ENCODE data around the gene SDCCAG8. TPM values are rescaled to one million over a fixed set of nuclear protein-coding genes. Genes with fewer than 3 reads are reported as not detected.

The SDCCAG8 gene
- total RNA-seq, 2 donors from 2014 or later: 25.7 to 36.9 TPM

DNA sequence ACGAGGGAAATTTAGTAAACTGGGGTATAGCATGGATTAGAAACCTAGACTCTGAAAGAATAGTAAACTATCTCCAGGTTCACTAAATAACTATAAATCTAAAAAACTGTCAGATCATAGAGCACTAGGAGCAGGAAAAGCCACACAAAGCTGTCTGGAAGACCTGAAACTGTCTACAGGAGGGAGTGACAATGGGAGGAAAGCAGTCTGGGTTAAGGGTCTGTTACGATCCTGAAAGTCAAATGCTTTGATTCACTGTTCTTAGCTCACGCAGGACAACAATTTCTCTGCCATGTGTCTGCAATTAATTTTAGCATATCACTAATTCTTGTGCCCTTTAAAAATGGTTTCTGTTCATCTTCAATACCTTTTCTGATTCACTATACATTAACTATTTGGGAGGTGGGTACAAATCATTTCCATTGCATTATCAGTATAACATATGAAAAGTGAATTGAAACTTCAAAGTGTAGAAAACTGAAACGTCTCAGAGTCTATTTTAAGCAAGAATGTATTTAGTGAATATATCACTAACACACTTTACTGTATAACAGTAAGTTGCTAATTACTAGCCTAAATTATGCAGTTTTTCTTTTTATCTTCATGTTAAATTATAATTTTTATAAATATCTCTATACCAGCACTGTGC, 19.1 kb upstream of the SDCCAG8 start:
- no peak overlapping the region for H3K4me3 Mint-ChIP-seq
- no peaks in the 10 kb centered on the region for H3K4me1 Mint-ChIP-seq
- DNase-seq (no peak), ATAC-seq (no peak)
- H3K36me3 Mint-ChIP-seq (ENCODE audit: low read depth): peaks cover 3% of the 10 kb centered on the region
- no peak overlapping the region for H3K27ac Mint-ChIP-seq
- no peaks in the 10 kb centered on the region for H3K27me3 Mint-ChIP-seq
- peaks cover 4% of the 10 kb centered on the region for H3K9me3 ChIP-seq (ENCODE audit: control insufficient read depth, low read length, poor library complexity, severe bottlenecking)

DNA sequence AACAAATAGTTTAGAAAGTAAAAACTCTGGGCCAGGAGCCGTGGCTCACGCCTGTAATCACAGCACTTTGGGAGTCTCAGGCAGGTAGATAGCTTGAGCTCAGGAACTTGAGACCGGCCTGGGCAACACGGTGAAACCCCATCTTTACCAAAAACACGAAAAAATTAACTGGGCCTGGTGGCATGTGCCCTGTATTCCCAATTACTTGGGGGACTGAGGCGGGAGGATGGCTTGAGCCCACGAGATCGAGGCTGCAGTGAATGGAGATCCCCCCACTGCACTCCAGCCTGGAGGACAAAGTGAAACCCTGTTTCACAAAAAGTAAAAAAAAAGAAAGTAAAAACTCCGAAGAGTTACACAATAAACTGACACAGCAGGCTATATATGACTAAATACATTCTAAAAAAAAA, 11.4 kb upstream of the SDCCAG8 start:
- DNase-seq (no peak), ATAC-seq (no peak)
- Mint-ChIP-seq H3K4me3 (no peak overlapping the region), H3K27ac (no peak overlapping the region), H3K27me3 (no peaks in the 10 kb centered on the region), H3K4me1 (peaks cover 8% of the 10 kb centered on the region), H3K36me3 (ENCODE audit: low read depth) (peaks cover 2% of the 10 kb centered on the region)
- no peaks in the 10 kb centered on the region for H3K9me3 ChIP-seq (ENCODE audit: control insufficient read depth, low read length, poor library complexity, severe bottlenecking)

DNA sequence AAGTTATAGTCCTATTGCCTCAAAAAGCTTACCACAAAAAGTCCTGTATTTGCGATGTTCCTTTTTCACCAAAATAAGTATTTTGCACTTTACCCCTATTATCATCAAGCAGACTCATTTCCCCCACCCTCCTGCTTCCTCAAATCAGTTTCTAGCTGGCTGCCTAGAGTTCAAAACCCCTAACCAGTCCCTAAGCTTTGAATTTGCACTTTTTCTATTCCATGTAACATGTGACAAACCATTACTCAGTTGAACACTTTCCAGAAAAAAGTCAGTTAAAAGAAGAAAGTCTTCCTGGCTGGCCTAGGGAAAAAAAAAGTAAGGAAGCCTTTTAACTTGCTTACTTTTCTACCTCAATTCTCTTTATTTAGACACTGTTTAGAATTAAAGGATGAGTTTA, 8.9 kb upstream of the SDCCAG8 start:
- no peaks in the 10 kb centered on the region for H3K9me3 ChIP-seq (ENCODE audit: control insufficient read depth, low read length, poor library complexity, severe bottlenecking)
- ATAC-seq (no peak), DNase-seq (no peak)
- no peak overlapping the region for H3K27ac Mint-ChIP-seq
- H3K36me3 Mint-ChIP-seq (ENCODE audit: low read depth): no peaks in the 10 kb centered on the region
- H3K27me3 Mint-ChIP-seq: no peaks in the 10 kb centered on the region
- peaks cover 8% of the 10 kb centered on the region for H3K4me1 Mint-ChIP-seq
- no peak overlapping the region for H3K4me3 Mint-ChIP-seq

DNA sequence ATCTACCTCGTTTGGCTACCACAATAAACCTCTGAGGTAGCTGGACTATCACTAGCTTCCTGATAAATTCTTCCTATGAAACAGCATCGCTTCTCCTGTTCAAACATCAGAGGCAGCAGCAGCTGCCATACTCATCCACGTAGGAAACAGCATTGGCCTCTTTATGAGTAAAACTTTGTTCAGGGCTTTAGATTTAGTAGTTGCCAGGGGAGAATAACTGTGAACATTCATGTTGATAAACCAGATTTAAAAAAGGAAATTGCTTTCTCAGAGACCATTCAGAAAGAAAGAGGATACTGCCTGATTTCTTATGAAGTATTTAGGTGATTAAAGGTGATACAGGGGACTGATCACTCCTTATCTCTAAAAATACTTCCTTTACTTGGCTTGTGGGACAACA, 7.9 kb upstream of the SDCCAG8 start:
- Mint-ChIP-seq H3K27me3 (no peaks in the 10 kb centered on the region), H3K4me3 (no peak overlapping the region), H3K4me1 (peaks cover 8% of the 10 kb centered on the region), H3K27ac (no peak overlapping the region), H3K36me3 (ENCODE audit: low read depth) (no peaks in the 10 kb centered on the region)
- no peaks in the 10 kb centered on the region for H3K9me3 ChIP-seq (ENCODE audit: control insufficient read depth, low read length, poor library complexity, severe bottlenecking)
- DNase-seq: no peak
- ATAC-seq: no peak

DNA sequence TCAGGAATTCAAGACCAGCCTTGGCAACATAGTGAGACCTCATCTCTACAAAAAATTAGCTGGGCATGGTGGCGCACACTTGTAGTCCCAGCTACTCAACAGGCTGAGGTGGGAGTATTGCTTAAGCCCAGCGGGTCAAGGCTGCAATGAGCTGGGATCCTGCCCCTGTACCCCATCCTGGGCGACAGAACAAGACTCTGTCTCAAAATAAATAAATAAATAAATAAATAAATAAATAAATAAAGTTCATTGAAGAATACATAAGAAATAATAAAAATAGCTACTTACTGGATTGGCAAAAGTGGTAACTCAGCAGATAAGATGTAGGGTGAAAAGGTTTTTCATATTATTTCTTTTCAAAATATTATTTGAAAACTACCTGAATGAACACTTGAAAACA, 6.6 kb upstream of the SDCCAG8 start:
- no peak for ATAC-seq
- Mint-ChIP-seq H3K36me3 (ENCODE audit: low read depth) (no peaks in the 10 kb centered on the region), H3K4me1 (peaks cover 15% of the 10 kb centered on the region)

DNA sequence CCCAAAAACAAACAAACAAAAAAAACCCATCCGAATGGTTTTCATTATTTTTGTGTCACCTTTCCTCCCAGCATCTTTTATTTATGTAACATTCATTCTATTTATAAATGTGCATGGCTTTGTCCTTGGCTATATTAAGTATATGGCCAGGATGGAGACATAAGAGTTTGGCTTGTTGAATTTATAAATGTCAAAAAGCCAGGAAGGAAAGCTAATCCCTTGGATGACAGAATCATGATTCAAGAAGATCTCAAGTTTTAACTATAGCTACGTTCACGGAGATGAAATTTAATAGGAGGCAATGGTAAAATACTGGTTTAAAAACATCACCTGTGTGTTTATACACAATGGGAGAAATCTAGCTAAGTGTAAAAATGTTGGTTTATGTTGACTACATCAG, 5.7 kb upstream of the SDCCAG8 start:
- Mint-ChIP-seq H3K36me3 (ENCODE audit: low read depth) (no peaks in the 10 kb centered on the region), H3K4me3 (no peak overlapping the region), H3K4me1 (peaks cover 20% of the 10 kb centered on the region), H3K27me3 (no peaks in the 10 kb centered on the region), H3K27ac (peak overlapping the region; percentile 29)
- DNase-seq: no peak
- ATAC-seq: no peak
- H3K9me3 ChIP-seq (ENCODE audit: control insufficient read depth, low read length, poor library complexity, severe bottlenecking): no peaks in the 10 kb centered on the region

More for the DNA sequence above, 6.6 kb upstream of the SDCCAG8 start:
- no peaks in the 10 kb centered on the region for H3K9me3 ChIP-seq (ENCODE audit: control insufficient read depth, low read length, poor library complexity, severe bottlenecking)
- H3K4me3 Mint-ChIP-seq: no peak overlapping the region
- no peaks in the 10 kb centered on the region for H3K27me3 Mint-ChIP-seq
- H3K27ac Mint-ChIP-seq: no peak overlapping the region
- DNase-seq: no peak

DNA sequence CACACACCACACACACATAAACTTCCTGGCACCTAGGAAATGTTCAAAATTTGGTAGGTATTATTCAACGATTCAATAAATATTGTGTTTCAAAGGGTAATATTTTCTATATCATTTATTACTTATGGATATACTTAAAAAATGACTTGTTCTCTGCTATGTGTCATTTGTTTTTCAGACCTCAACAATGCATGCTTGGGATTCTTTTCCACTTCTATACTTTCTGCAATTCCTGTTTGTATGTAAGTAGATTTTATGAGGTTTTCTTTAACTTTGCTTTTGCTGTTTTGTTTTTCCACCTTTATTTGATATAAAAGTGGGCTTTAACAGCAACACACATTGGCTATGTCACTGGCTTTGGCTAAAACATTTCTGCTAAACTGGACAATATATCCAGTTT, 4.3 kb upstream of the SDCCAG8 start:
- Mint-ChIP-seq H3K27me3 (no peaks in the 10 kb centered on the region), H3K27ac (no peak overlapping the region), H3K36me3 (ENCODE audit: low read depth) (no peaks in the 10 kb centered on the region), H3K4me3 (no peak overlapping the region), H3K4me1 (peaks cover 26% of the 10 kb centered on the region)
- no peaks in the 10 kb centered on the region for H3K9me3 ChIP-seq (ENCODE audit: control insufficient read depth, low read length, poor library complexity, severe bottlenecking)
- DNase-seq: no peak
- ATAC-seq: no peak

DNA sequence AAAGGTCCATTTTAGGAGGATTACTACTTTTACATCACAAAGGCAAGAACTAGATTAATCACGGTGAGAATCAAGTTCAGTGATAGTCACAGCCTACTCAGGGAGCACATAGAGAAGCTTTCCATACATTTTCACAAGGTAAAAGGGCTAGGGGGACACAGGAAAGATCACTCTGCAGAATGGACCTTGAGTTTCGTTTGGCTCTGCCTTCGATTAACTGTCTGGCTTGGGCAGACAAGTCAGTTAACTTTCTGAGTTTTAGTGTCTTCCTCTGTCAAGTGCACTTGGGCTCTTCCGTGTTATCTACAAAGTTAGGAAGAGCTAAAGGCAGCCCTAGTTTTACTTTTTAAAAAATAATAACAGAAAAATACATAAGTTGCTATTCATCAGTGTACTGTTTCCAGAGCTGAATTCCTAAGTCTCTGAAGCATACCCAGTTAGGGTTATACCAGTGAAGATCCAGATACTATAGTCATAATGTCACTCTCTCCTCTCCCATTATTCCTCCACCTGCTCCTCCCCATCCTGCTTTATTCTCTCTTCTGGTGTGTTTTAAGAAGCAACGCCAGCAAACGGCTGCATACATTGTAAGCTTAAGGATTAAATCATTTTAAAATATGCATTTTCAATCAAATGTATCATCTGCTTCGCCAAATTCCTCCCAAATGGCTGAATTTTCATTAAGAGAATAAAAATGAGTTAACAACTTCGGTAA, 2.5 kb upstream of the SDCCAG8 start:
- no peaks in the 10 kb centered on the region for H3K9me3 ChIP-seq (ENCODE audit: control insufficient read depth, low read length, poor library complexity, severe bottlenecking)
- H3K4me3 Mint-ChIP-seq: peak overlapping the region; percentile 99
- DNase-seq: no peak
- H3K27ac Mint-ChIP-seq: peak overlapping the region; percentile 99
- no peak for ATAC-seq
- H3K27me3 Mint-ChIP-seq: no peaks in the 10 kb centered on the region
- peaks cover 22% of the 10 kb centered on the region for H3K4me1 Mint-ChIP-seq
- no peaks in the 10 kb centered on the region for H3K36me3 Mint-ChIP-seq (ENCODE audit: low read depth)

DNA sequence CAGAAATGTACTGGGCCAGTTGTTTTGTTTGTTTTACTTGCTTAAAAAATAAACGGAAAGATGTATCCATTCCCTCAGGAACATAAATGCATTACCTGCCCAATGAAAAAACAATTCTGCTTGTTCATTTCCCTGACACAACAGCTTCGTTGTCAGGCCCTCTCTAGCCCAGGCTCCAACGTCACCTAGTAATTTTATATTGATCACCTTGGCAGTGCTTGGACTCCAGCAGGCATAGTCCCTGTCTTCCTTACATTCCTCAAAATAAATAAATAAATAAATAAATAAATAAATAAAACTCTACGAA, 2.0 kb upstream of the SDCCAG8 start:
- no peak for DNase-seq
- Mint-ChIP-seq H3K4me1 (peaks cover 18% of the 10 kb centered on the region), H3K4me3 (peak overlapping the region; percentile 99), H3K27ac (peak overlapping the region; percentile 99), H3K36me3 (ENCODE audit: low read depth) (no peaks in the 10 kb centered on the region), H3K27me3 (no peaks in the 10 kb centered on the region)
- ATAC-seq: no peak
- no peaks in the 10 kb centered on the region for H3K9me3 ChIP-seq (ENCODE audit: control insufficient read depth, low read length, poor library complexity, severe bottlenecking)

DNA sequence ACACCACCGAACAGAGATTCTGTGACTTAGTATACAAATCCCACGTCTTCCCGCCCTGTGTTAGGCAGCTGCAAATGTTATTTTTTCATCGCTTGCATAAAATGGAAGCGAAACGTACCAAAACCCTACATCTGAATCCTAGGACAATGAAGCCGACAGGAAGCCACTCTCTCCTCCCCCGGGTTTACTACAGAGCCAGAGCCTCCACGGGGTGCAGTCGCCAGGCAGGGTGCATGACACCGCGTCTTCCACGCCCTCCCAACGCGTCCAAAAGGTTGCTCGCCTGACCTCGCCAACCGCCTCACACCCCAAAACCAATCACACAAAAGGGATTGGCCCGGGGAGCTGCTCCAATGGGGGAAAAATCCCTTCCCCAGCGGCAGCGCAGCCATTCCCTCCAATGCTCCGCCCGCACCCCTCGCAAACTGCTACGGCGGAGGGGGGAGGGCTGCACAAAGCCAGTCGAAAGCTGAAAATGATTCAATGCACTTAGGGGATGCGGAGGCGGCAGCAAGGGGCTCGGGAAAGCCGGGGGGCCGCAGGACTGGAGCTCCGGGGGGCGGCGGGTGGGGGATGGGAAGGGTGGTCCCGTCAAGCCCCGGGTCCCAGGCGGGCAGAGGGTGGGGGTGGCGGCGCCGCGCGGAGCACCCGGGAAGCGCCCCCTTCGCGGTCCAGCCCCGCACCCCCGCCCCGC, 1.5 kb upstream of the SDCCAG8 start:
- Mint-ChIP-seq H3K27ac (peak overlapping the region; percentile 99), H3K4me1 (peaks cover 18% of the 10 kb centered on the region)
- ATAC-seq: peak; percentile 3

DNA sequence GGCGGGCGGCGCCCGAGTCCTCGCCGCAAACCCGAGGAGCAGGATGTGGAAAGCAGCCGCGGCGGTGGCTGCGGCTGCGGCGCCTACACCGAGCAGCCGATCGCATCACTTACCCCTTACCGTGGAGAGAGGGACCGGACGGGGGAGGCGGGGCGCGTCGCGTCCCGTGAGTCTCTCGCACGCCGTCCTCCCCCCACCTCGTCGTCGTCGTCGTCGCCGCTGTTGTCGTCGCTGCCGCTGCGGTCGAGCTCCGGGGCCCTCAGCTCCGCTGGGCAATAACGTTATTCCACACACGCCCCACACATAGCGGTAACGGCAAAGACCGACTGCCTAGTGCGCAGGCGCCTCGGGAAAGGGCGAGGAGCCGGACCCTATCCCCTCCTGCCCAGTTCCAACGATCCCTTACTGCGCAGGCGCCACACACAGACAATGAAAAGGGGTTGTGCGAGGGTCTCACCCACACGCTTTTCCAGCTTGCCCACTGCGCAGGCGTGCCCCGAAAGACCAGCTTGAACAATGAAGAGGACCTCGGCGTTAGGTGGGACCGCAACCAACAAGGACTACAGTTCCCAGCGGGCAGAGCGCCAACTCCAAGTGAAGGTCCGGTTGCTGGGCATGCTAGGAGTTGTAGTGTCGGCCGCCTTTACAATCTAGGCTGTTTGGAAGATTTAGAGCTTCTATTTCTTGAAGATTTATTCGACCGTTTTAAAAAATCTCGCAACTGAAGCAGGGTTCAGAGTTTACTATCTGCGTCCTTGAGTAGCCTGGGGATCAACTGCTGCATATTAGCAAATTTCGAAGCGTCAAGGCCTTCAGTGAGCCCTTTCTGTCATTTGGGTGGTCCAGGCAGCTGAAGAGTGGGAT, 682 bp upstream of the SDCCAG8 start, which contains the start of gene CEP170:
Gene CEP170 (minus strand): TSS at position 355 of the 864 bp plus-strand sequence. CDS start 30,001 bp downstream, outside the sequence.
- peak; percentile 81 to 88 (median 84) for DNase-seq
- H3K4me3 Mint-ChIP-seq: peak within 1 kb of the TSS; percentile 99
- H3K36me3 Mint-ChIP-seq (ENCODE audit: low read depth): no peaks in the 10 kb centered on the region
- H3K9me3 ChIP-seq (ENCODE audit: control insufficient read depth, low read length, poor library complexity, severe bottlenecking): no peaks in the 10 kb centered on the region
- H3K4me1 Mint-ChIP-seq: peaks cover 18% of the 10 kb centered on the region
- peak; percentile 72 for ATAC-seq
- no peaks in the 10 kb centered on the region for H3K27me3 Mint-ChIP-seq
- H3K27ac Mint-ChIP-seq: peak within 1 kb of the TSS; percentile 99

More for the DNA sequence above, 1.5 kb upstream of the SDCCAG8 start:
- no peaks in the 10 kb centered on the region for H3K27me3 Mint-ChIP-seq
- peak overlapping the region; percentile 99 for H3K4me3 Mint-ChIP-seq
- H3K9me3 ChIP-seq (ENCODE audit: control insufficient read depth, low read length, poor library complexity, severe bottlenecking): no peaks in the 10 kb centered on the region
- DNase-seq: peak in 2 of 3 donors; percentile 45 to 58
- no peaks in the 10 kb centered on the region for H3K36me3 Mint-ChIP-seq (ENCODE audit: low read depth)

DNA sequence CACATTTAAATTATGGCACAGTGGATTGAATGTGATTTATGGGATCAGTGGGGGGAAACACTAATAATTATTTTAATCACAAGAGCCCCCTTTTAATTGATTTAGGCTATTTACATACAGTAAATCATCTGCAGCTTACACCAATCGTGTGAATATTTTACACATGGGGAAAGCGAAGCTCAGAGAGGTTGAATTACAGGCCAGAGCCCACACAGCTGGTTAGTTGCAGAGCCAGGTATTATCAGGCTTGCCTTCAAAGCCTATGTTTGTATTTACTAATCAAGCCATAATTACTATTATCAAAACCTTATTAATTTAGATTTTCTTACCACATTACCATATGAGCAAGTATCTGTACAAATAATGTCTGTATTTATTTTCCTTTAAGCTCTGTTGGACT, 749 bp downstream of the SDCCAG8 start:
- ATAC-seq: no peak
- Mint-ChIP-seq H3K4me3 (peak overlapping the region; percentile 99), H3K4me1 (peaks cover 21% of the 10 kb centered on the region), H3K27me3 (no peaks in the 10 kb centered on the region), H3K36me3 (ENCODE audit: low read depth) (no peaks in the 10 kb centered on the region), H3K27ac (peak overlapping the region; percentile 99)
- H3K9me3 ChIP-seq (ENCODE audit: control insufficient read depth, low read length, poor library complexity, severe bottlenecking): no peaks in the 10 kb centered on the region
- no peak for DNase-seq

DNA sequence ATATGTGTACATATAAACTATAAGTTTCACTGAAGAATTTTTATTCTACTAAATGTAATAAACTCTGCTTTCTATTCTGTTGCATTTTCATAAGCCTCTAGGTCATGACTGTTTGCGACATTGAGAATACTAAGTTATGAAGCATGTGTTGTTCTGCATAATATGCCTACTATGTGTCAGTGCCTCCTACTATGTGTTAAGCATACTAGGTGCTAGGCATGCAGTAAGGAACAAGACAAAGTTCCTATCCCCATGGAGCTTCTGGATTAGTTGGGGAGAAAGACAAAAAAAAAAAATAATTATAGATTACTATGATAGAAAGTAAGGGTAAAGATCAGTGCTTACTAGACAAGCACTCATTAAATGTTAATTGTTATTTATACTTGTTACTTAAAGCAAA, 1.3 kb downstream of the SDCCAG8 start:
- H3K4me3 Mint-ChIP-seq: no peak overlapping the region
- no peaks in the 10 kb centered on the region for H3K36me3 Mint-ChIP-seq (ENCODE audit: low read depth)
- no peaks in the 10 kb centered on the region for H3K9me3 ChIP-seq (ENCODE audit: control insufficient read depth, low read length, poor library complexity, severe bottlenecking)
- DNase-seq (no peak), ATAC-seq (no peak)
- H3K27ac Mint-ChIP-seq: peak overlapping the region; percentile 99
- peaks cover 21% of the 10 kb centered on the region for H3K4me1 Mint-ChIP-seq
- H3K27me3 Mint-ChIP-seq: no peaks in the 10 kb centered on the region

Measured in T-helper 17 cell (primary cell).